Ovary (tissue), 9 donors: ENCODE data around the gene GRK5. TPM values are rescaled to one million over a fixed set of nuclear protein-coding genes. Genes with fewer than 3 reads are reported as not detected.

Source experiments
- DNase-seq, 5 donors: peaks; one replicate each; pipeline ENCODE4 v3.0.0-alpha.2; 2019 to 2020
- H3K27ac ChIP-seq, 2 donors: fragments of 200-600 bp; one replicate each; pipeline versions ENCODE4 v1.5.1 to v1.8.0; 2019 to 2022
- H3K27me3 ChIP-seq: fragments of 200-600 bp; one replicate; pipeline ENCODE4 v1.8.0; 2022
- H3K36me3 ChIP-seq: fragments of 200-600 bp; sonication (generic); one replicate; pipeline ENCODE4 v1.5.1; 2019
- H3K4me1 ChIP-seq: one replicate; pipeline ENCODE4 v1.8.1; 2013; ENCODE audit warnings: mild to moderate bottlenecking, moderate library complexity; ENCODE audit not compliant: insufficient read depth
- H3K4me3 ChIP-seq: fragments of 200-600 bp; sonication (generic); one replicate; pipeline ENCODE4 v1.5.1; 2017
- H3K9me3 ChIP-seq, 2 donors: fragments of 200-600 bp in 1 of 2; sonication (generic) in 1 of 2; one replicate each; pipeline versions ENCODE4 v1.5.1 to v1.8.1; 2013 to 2019; ENCODE audit warnings: mild to moderate bottlenecking in 1 of 2, moderate library complexity in 1 of 2
- EP300 ChIP-seq: sonication (generic); formaldehyde crosslinking; IDR thresholded peaks from one replicate; pipeline ENCODE4 v1.6.1; 2017; ENCODE audit warnings: antibody characterized with exemption
- POLR2A ChIP-seq: fragments of 450-650 bp; IDR thresholded peaks from one replicate; pipeline ENCODE4 v1.6.1; 2017; ENCODE audit warnings: antibody characterized with exemption, mild to moderate bottlenecking, moderate library complexity
- WGBS, 3 donors: extraction: QIAGEN DNeasy Blood & Tissue Kit in 1 of 3; methylation state at CpG; one replicate each; pipeline versions ENCODE4 v1.1.5 to v1.1.7; 2013 to 2017; 5-methylcytosine and 5-hydroxymethylcytosine counted together
- intact Hi-C, 4 donors: fragments of 100-400 bp; cut with DNase I; formaldehyde crosslinking; loops; one replicate each; pipeline versions ENCODE4 v1.11.0 to v1.15.1; 2022 to 2023
- polyA plus RNA-seq, 2 donors: library from polyadenylated mRNA; stranded (reverse); fragments of 200-250 nt in 1 of 2; fragments of 350-450 nt in 1 of 2; fragmentation: Illumina TruSeq in 1 of 2; extraction: RNeasy Lipid Tissue Mini Kit (QIAGEN cat#74804) in 1 of 2; gene quantifications; one replicate each; pipeline ENCODE4 v1.2.3, GENCODE V29; 2013 to 2014
- total RNA-seq, 7 donors: library from RNA; depleted of rRNA in 2 of 7; stranded (reverse); fragments of >200 nt in 2 of 7; fragmentation: NEBNext Ultra II Directional in 3 of 7; extraction: Animal tissue kit (Norgen Biotek cat#: 25700) in 3 of 7; gene quantifications; one replicate each; pipeline versions ENCODE4 v1.1.0 to v1.2.4, GENCODE V29; 2016 to 2023
- TF ChIP-seq, protein P1 (sequence below), 3 donors: fragments of 450-650 bp in 2 of 3; fragments of 200-600 bp in 1 of 3; IDR thresholded peaks; one replicate each; pipeline versions ENCODE4 v1.5.1 to v1.8.0; 2016 to 2022; ENCODE audit warnings: antibody characterized with exemption in 3 of 3, mild to moderate bottlenecking in 1 of 3
- donor health status: DM: no; HTN: no; CAD: no; lungs with moderate emphysema.
- donor health status: DM: no; HTN: no; CAD: no.
- donor health status: Bipolar disorder and iron deficiency.
- donor health status: DM: yes; HTN: yes; CAD: no.
- donor health status: DM: no; HTN: no; CAD: no.
- donor health status: DM: yes; HTN: yes; CAD: no.

The GRK5 gene
- total and polyA plus RNA-seq, 9 donors: 10.0 to 115 (median 38.2) TPM

DNA sequence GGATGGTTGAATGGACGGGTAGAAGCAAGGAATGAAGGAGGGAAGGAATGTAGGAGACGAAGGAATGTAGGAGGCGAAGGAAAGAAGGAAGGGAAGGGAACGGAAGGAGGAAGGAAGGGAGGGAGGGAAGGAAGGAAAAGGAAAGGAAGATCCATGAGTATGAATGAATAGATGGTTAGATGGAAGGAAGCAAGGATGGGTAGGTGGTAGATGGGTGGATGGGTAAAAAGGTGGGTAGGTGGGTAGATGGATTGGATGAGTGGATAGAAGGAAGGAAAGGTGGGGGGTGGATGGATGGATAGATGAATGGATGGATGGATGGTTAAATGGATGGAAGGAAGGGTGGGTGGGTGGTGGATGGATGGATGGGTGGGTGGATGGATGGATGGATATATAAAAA is 257.7 kb downstream of the GRK5 start:
- WGBS, 3 donors: 70 to 86% (median 80%) methylated on average over 4 of the region's 4 CpGs
- no peak for DNase-seq
- no peak overlapping the region for H3K4me3 ChIP-seq
- no peak overlapping the region for H3K27ac ChIP-seq
- TF ChIP-seq, protein P1, sequence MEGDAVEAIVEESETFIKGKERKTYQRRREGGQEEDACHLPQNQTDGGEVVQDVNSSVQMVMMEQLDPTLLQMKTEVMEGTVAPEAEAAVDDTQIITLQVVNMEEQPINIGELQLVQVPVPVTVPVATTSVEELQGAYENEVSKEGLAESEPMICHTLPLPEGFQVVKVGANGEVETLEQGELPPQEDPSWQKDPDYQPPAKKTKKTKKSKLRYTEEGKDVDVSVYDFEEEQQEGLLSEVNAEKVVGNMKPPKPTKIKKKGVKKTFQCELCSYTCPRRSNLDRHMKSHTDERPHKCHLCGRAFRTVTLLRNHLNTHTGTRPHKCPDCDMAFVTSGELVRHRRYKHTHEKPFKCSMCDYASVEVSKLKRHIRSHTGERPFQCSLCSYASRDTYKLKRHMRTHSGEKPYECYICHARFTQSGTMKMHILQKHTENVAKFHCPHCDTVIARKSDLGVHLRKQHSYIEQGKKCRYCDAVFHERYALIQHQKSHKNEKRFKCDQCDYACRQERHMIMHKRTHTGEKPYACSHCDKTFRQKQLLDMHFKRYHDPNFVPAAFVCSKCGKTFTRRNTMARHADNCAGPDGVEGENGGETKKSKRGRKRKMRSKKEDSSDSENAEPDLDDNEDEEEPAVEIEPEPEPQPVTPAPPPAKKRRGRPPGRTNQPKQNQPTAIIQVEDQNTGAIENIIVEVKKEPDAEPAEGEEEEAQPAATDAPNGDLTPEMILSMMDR (IDR thresholded peaks at IDR 0.05): no peak
- TF ChIP-seq POLR2A (no peak), EP300 (no peak)
- no peaks in the 10 kb centered on the region for H3K36me3 ChIP-seq
- no peaks in the 10 kb centered on the region for H3K9me3 ChIP-seq
- intact Hi-C loops: no loop called here
- H3K4me1 ChIP-seq: peaks cover 5% of the 10 kb centered on the region
- H3K27me3 ChIP-seq: no peaks in the 10 kb centered on the region

DNA sequence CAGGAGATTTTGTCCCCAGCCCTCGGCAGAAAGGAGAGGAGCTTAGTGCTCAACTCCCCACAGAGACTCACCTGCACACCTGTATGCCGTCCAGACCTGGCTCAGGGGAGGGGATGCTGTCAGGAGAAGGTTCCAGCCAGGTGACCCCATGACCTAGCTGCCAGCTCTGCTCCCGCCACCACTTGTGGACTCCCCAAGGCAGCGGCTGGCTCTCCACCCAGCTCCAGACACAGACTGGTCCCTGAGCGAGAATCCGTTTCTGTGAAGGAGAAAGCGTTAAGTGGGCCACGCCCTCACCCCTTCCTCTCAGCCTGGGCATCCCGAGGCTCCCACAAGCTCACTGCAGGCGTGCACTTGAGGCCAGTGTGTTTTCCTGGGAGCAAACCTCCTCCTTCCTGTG is 258.7 kb downstream of the GRK5 start:
- H3K4me3 ChIP-seq: no peak overlapping the region
- 57 to 62% (median 59%) methylated on average over 10 of the region's 10 CpGs for WGBS, 3 donors
- intact Hi-C loops: no loop called here
- no peak for DNase-seq
- TF ChIP-seq POLR2A (no peak), EP300 (no peak)
- TF ChIP-seq, protein P1 (IDR thresholded peaks at IDR 0.05): no peak
- no peaks in the 10 kb centered on the region for H3K36me3 ChIP-seq
- no peaks in the 10 kb centered on the region for H3K4me1 ChIP-seq
- H3K27me3 ChIP-seq: no peaks in the 10 kb centered on the region
- no peaks in the 10 kb centered on the region for H3K9me3 ChIP-seq
- H3K27ac ChIP-seq: no peak overlapping the region

DNA sequence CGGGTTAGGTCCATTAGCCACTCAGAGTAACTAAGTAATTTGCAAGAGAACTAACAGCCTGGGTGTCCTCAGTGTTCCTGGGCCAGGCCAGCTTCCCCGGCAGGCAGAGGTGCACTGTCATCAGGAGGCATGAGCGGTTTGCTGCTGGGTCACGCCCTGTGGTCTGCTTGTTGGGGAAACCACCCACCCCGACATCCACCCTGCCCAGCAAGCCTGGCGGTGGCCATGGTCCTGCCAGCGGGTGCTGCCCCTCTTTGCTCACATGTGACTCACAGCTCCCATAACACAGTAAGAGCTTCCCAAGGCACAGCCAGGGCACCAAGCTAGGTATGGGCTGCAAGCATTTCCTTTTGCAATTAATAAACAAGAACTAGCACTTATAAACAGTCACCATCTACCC is 259.3 kb downstream of the GRK5 start:
- no peak for DNase-seq
- TF ChIP-seq, protein P1 (IDR thresholded peaks at IDR 0.05): no peak
- no peak for TF ChIP-seq EP300
- no peak for TF ChIP-seq POLR2A
- intact Hi-C loops: no loop called here
- H3K27ac ChIP-seq: no peak overlapping the region
- no peaks in the 10 kb centered on the region for H3K4me1 ChIP-seq
- H3K4me3 ChIP-seq: no peak overlapping the region
- H3K36me3 ChIP-seq: no peaks in the 10 kb centered on the region
- H3K9me3 ChIP-seq: no peaks in the 10 kb centered on the region
- WGBS, 3 donors: 74 to 78% (median 75%) methylated on average over 6 to 7 of the region's 7 CpGs
- H3K27me3 ChIP-seq: no peaks in the 10 kb centered on the region

DNA sequence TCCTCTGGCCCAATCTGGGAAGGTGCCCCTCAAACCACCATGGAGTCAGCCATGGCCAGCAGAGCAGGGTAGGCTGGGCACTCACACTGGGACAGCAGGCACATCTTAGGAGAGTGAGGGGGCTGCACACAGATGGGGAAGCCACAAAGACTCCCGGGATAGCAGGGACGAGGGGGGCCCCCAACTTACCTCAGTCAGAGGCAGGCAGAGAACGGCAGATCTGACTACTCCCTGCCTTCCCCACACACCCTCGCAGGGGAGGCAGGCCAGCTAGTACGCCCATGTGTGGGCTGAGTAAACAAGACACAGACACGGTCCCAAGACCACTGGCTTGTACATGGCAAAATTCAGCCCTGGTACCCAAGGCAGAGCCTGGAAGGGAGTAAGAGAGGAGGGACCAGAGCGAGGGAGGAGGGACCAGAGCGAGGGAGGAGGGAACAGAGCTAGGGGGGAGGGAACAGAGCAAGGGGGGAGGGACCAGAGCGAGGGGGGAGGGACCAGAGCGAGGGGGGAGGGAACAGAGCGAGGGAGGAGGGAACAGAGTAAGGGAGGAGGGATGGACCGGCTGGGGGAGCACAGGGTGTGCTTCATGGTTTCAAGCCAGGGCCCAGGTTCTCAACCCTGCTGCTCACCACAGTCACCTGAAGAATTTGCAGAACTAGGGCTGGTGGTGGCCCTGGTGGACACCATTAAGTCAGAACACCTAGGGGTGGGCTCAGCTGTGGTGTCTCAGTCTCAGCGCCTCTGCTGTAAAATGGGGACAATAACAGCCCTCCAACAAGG is 261.4 kb downstream of the GRK5 start:
- H3K27me3 ChIP-seq: no peaks in the 10 kb centered on the region
- 57 to 61% (median 59%) methylated on average over 13 of the region's 13 CpGs for WGBS, 3 donors
- no peaks in the 10 kb centered on the region for H3K9me3 ChIP-seq

More for the DNA sequence above, 261.4 kb downstream of the GRK5 start:
- no peak for TF ChIP-seq POLR2A
- TF ChIP-seq, protein P1 (IDR thresholded peaks at IDR 0.05): no peak
- TF ChIP-seq EP300: no peak
- Histone ChIP-seq H3K36me3 (no peaks in the 10 kb centered on the region), H3K4me3 (no peak overlapping the region), H3K4me1 (no peaks in the 10 kb centered on the region), H3K27ac (no peak overlapping the region)
- intact Hi-C loops: no loop called here
- DNase-seq: no peak
